PC-3 (cell line): Measurements from ENCODE around the gene TM9SF4. TPM values are rescaled to one million over a fixed set of nuclear protein-coding genes. Genes with fewer than 3 reads are reported as not detected.

Experiments used
- ATAC-seq: fragments of 200-7000 bp; cut with Tn5 transposase; 2 replicates; pipeline ENCODE4 v1.9.1; 2020; ENCODE audit warnings: mild to moderate bottlenecking, moderate library complexity
- BruUV-seq: library from RNA; stranded (reverse); fragments of 400-500 nt; replicated peaks from 2 replicates; lab custom pipeline; 2021; lab: Mats Ljungman, UMichigan
- CTCF ChIA-PET: fragments of 300-600 bp; sonication (Branson Sonifier 250); formaldehyde crosslinking; loops from one replicate; lab custom pipeline; 2022; ENCODE audit warnings: antibody characterized with exemption; lab: Charles Lee
- POLR2A ChIA-PET: fragments of 300-600 bp; sonication (Branson Sonifier 250); formaldehyde crosslinking; loops from one replicate; lab custom pipeline; 2022; ENCODE audit warnings: antibody characterized with exemption; ENCODE audit not compliant: unreplicated experiment; lab: Charles Lee
- DNase-seq: peaks from one replicate; pipeline ENCODE4 v3.0.0-alpha.2; 2015
- H2AFZ ChIP-seq: fragments of 300-600 bp; sonication (generic); 2 replicates; pipeline ENCODE4 v1.6.0; 2016; ENCODE audit warnings: antibody characterized with exemption, low read length
- H3F3A ChIP-seq: fragments of 300-600 bp; sonication (generic); one replicate; pipeline ENCODE4 v1.6.0; 2017; ENCODE audit warnings: antibody characterized with exemption, low read length, control low read depth, mild to moderate bottlenecking; ENCODE audit not compliant: unreplicated experiment
- H3K27ac ChIP-seq: fragments of 300-600 bp; sonication (generic); 2 replicates; pipeline ENCODE4 v1.5.1; 2016; ENCODE audit warnings: mild to moderate bottlenecking, low read length
- H3K27me3 ChIP-seq: fragments of 300-600 bp; sonication (generic); 2 replicates; pipeline ENCODE4 v1.6.1; 2016; ENCODE audit warnings: low read length, mixed read lengths
- H3K36me3 ChIP-seq: fragments of 300-600 bp; sonication (generic); 2 replicates; pipeline ENCODE4 v1.6.1; 2016; ENCODE audit warnings: low read depth, mixed run types, low read length, mixed read lengths
- H3K4me1 ChIP-seq: fragments of 300-600 bp; sonication (generic); 2 replicates; pipeline ENCODE4 v1.5.1; 2016; ENCODE audit warnings: low read length; ENCODE audit not compliant: insufficient read depth
- H3K4me2 ChIP-seq: fragments of 300-600 bp; sonication (generic); 2 replicates; pipeline ENCODE4 v1.6.0; 2016; ENCODE audit warnings: low read length
- H3K4me3 ChIP-seq: fragments of 300-600 bp; sonication (generic); 2 replicates; pipeline ENCODE4 v1.5.1; 2016; ENCODE audit warnings: mild to moderate bottlenecking, low read length, mixed read lengths
- H3K79me2 ChIP-seq: fragments of 300-600 bp; sonication (generic); 2 replicates; pipeline ENCODE4 v1.6.1; 2017; ENCODE audit warnings: low read length, mixed read lengths
- H3K9ac ChIP-seq: fragments of 300-600 bp; sonication (generic); 2 replicates; pipeline ENCODE4 v1.6.0; 2016; ENCODE audit warnings: mild to moderate bottlenecking, low read length
- H3K9me2 ChIP-seq: fragments of 300-600 bp; sonication (generic); replicated peaks from 2 replicates; pipeline ENCODE4 v1.6.1; 2016; ENCODE audit warnings: mixed run types, low read length, mixed read lengths
- H3K9me3 ChIP-seq: fragments of 300-600 bp; sonication (generic); 2 replicates; pipeline ENCODE4 v1.6.1; 2016; ENCODE audit warnings: low read length, mixed read lengths
- H4K20me1 ChIP-seq: fragments of 300-600 bp; sonication (generic); 2 replicates; pipeline ENCODE4 v1.6.1; 2016; ENCODE audit warnings: low read length, mixed read lengths
- CTCF ChIP-seq: fragments of 300-600 bp; sonication (generic); conservative IDR thresholded peaks from 2 replicates; pipeline ENCODE4 v1.5.1; 2017; ENCODE audit warnings: antibody characterized with exemption, low read depth, mild to moderate bottlenecking, low read length
- EZH2 ChIP-seq: fragments of 300-600 bp; sonication (generic); IDR thresholded peaks from one replicate; pipeline ENCODE4 v1.6.1; 2017; ENCODE audit warnings: antibody characterized with exemption, mild to moderate bottlenecking, low read length; ENCODE audit not compliant: unreplicated experiment
- EZH2phosphoT487 ChIP-seq: fragments of 300-600 bp; sonication (generic); IDR thresholded peaks from 2 replicates; pipeline ENCODE4 v1.6.1; 2018; ENCODE audit warnings: mild to moderate bottlenecking, antibody characterized with exemption, low read length, borderline replicate concordance
- intact Hi-C: fragments of 100-400 bp; cut with micrococcal nuclease; formaldehyde crosslinking; loops from 2 replicates; pipeline ENCODE4 v1.9.0; 2023
- total RNA-seq: library from RNA; depleted of rRNA; stranded (reverse); fragments of >200 nt; gene quantifications from 2 replicates; pipeline ENCODE4 v1.2.3, GENCODE V29; 2014

The TM9SF4 gene
- total RNA-seq, 1 experiment from 2014 or later = 32.6 TPM

GRCh38 chr20:32070690-32071213, 38.8 kb upstream of the TM9SF4 start:
- no TSS peak for BruUV-seq
- Histone ChIP-seq H3K9ac (no peak overlapping the region), H3K27me3 (peaks cover 49% of the 10 kb centered on the region), H2AFZ (no peak overlapping the region), H3K36me3 (no peaks in the 10 kb centered on the region), H3K27ac (no peak overlapping the region), H3K4me1 (no peaks in the 10 kb centered on the region), H3K79me2 (no peaks in the 10 kb centered on the region), H3K9me3 (no peaks in the 10 kb centered on the region), H3K4me3 (no peak overlapping the region), H3F3A (no peaks in the 10 kb centered on the region), H3K9me2 (no peaks in the 10 kb centered on the region), H3K4me2 (no peak overlapping the region), H4K20me1 (no peaks in the 10 kb centered on the region)
- ChIA-PET CTCF (no interaction called here), POLR2A (no interaction called here)
- no peak for DNase-seq
- intact Hi-C loops = no loop called here
- no peak for TF ChIP-seq EZH2
- no peak for TF ChIP-seq EZH2phosphoT487
- no peak for TF ChIP-seq CTCF
- no peak for ATAC-seq

GRCh38 chr20:32071395-32072167, 37.9 kb upstream of the TM9SF4 start:
- no peaks in the 10 kb centered on the region for H3K9me2 ChIP-seq
- H3K9ac ChIP-seq = no peak overlapping the region
- H3K36me3 ChIP-seq = no peaks in the 10 kb centered on the region
- H3K4me3 ChIP-seq = no peak overlapping the region
- H4K20me1 ChIP-seq = no peaks in the 10 kb centered on the region
- H2AFZ ChIP-seq = no peak overlapping the region
- H3F3A ChIP-seq = no peaks in the 10 kb centered on the region
- ChIA-PET POLR2A (no interaction called here), CTCF (no interaction called here)
- DNase-seq (no peak), ATAC-seq (no peak)
- H3K27ac ChIP-seq = no peak overlapping the region
- intact Hi-C loops = no loop called here
- H3K9me3 ChIP-seq = no peaks in the 10 kb centered on the region
- TF ChIP-seq CTCF (no peak), EZH2 (no peak), EZH2phosphoT487 (no peak)
- no peak overlapping the region for H3K4me2 ChIP-seq
- H3K4me1 ChIP-seq = no peaks in the 10 kb centered on the region
- no TSS peak for BruUV-seq
- H3K27me3 ChIP-seq = peaks cover 54% of the 10 kb centered on the region
- no peaks in the 10 kb centered on the region for H3K79me2 ChIP-seq

GRCh38 chr20:32072168-32072750, 37.3 kb upstream of the TM9SF4 start:
- POLR2A ChIA-PET = no interaction called here
- no TSS peak for BruUV-seq

More at GRCh38 chr20:32072168-32072750, 37.3 kb upstream of the TM9SF4 start:
- Histone ChIP-seq H3K4me1 (no peaks in the 10 kb centered on the region), H3K36me3 (no peaks in the 10 kb centered on the region), H3K9me2 (no peaks in the 10 kb centered on the region), H3F3A (no peaks in the 10 kb centered on the region), H3K27me3 (peaks cover 55% of the 10 kb centered on the region), H3K4me2 (no peak overlapping the region), H4K20me1 (no peaks in the 10 kb centered on the region), H3K79me2 (no peaks in the 10 kb centered on the region), H3K27ac (no peak overlapping the region), H3K9ac (no peak overlapping the region), H3K9me3 (no peaks in the 10 kb centered on the region), H2AFZ (no peak overlapping the region), H3K4me3 (no peak overlapping the region)
- CTCF ChIA-PET = interaction anchor here (0.6 kb wide), 2 partner anchors 23 to 225 kb away, joined by 6 to 10 read pairs; no protein-coding TSS in a partner anchor
- no peak for ATAC-seq
- DNase-seq = no peak
- TF ChIP-seq EZH2phosphoT487 = no peak
- TF ChIP-seq EZH2 = no peak
- TF ChIP-seq CTCF = no peak
- intact Hi-C loops = no loop called here
